Measurements from ENCODE around the gene GPHA2. TPM values are rescaled to one million over a fixed set of nuclear protein-coding genes. Genes with fewer than 3 reads are reported as not detected.
"Not testable (repeated sequence)": the region's sequence is repeated elsewhere in the genome, so short reads cannot be mapped to it uniquely, and the experiment has no call there.

GPHA2 gene
- polyA plus RNA-seq, result 1 to 10 TPM in 1 of 3 donors, not detected in 2; 3.6 TPM

- 36 to 75% (median 66%) methylated on average over 14 of the region's 14 CpGs for WGBS, 3 donors
Measured at GRCh38 chr11:64935359-64936081, at the start of gene GPHA2. TSS of gene GPHA2 (minus strand) at chr11:64935893. CDS start at chr11:64935460, 433 bp downstream.

GRCh38 chr11:64983339-64983738 lies 47.6 kb upstream of the GPHA2 start:
- H3K27ac ChIP-seq (ENCODE audit: low read depth, low read length), result not testable (repeated sequence)
- WGBS, 3 donors, result 70 to 90% (median 89%) methylated on average over 4 to 5 of the region's 5 CpGs

More at GRCh38 chr11:64935359-64936081, at the start of gene GPHA2:
- no peak within 1 kb of the TSS for H3K27ac ChIP-seq (ENCODE audit: low read depth, low read length)

- WGBS, 3 donors, result 63 to 74% (median 72%) methylated on average over 2 of the region's 2 CpGs
- no peak overlapping the region for H3K27ac ChIP-seq (ENCODE audit: low read depth, low read length)
Measured at GRCh38 chr11:64976651-64977050, 41.0 kb upstream of the GPHA2 start.

GRCh38 chr11:64974124-64974523 lies 38.4 kb upstream of the GPHA2 start:
- 74 to 84% (median 81%) methylated on average over 5 of the region's 5 CpGs for WGBS, 3 donors
- H3K27ac ChIP-seq (ENCODE audit: low read depth, low read length), result no peak overlapping the region

GRCh38 chr11:64971421-64972233 lies 35.9 kb upstream of the GPHA2 start, which contains the start of gene MAJIN:
TSS of gene MAJIN (minus strand) at chr11:64972108. CDS start at chr11:64959405, 12,703 bp downstream.
- WGBS, 3 donors, result 8 to 21% (median 12%) methylated on average over 55 to 69 of the region's 69 CpGs
- H3K27ac ChIP-seq (ENCODE audit: low read depth, low read length), result no peak within 1 kb of the TSS

GRCh38 chr11:64970731-64971151 lies 35.0 kb upstream of the GPHA2 start:
- WGBS, 3 donors, result 83 to 85% (median 85%) methylated on average over 8 of the region's 8 CpGs
- H3K27ac ChIP-seq (ENCODE audit: low read depth, low read length), result no peak overlapping the region

GRCh38 chr11:64969209-64969608 lies 33.5 kb upstream of the GPHA2 start:
- H3K27ac ChIP-seq (ENCODE audit: low read depth, low read length), result no peak overlapping the region
- WGBS, 3 donors, result 50 to 59% (median 54%) methylated on average over 5 of the region's 5 CpGs

GRCh38 chr11:64967375-64967774 lies 31.7 kb upstream of the GPHA2 start:
- no peak overlapping the region for H3K27ac ChIP-seq (ENCODE audit: low read depth, low read length)
- 88 to 94% (median 90%) methylated on average over 3 of the region's 3 CpGs for WGBS, 3 donors

- WGBS, 3 donors, result 80 to 81% (median 80%) methylated on average over 5 of the region's 5 CpGs
Measured at GRCh38 chr11:64963072-64963631, 27.5 kb upstream of the GPHA2 start.

GRCh38 chr11:64960719-64961118 lies 25.0 kb upstream of the GPHA2 start:
- WGBS, 3 donors, result 55 to 59% (median 56%) methylated on average over 4 of the region's 4 CpGs

More at GRCh38 chr11:64963072-64963631, 27.5 kb upstream of the GPHA2 start:
- no peak overlapping the region for H3K27ac ChIP-seq (ENCODE audit: low read depth, low read length)

GRCh38 chr11:64959498-64959897 lies 23.8 kb upstream of the GPHA2 start:
- 60 to 74% (median 61%) methylated on average over 3 of the region's 3 CpGs for WGBS, 3 donors
- no peak overlapping the region for H3K27ac ChIP-seq (ENCODE audit: low read depth, low read length)

More at GRCh38 chr11:64960719-64961118, 25.0 kb upstream of the GPHA2 start:
- H3K27ac ChIP-seq (ENCODE audit: low read depth, low read length), result no peak overlapping the region

- WGBS, 3 donors, result 45 to 58% (median 52%) methylated on average over 5 of the region's 5 CpGs
- no peak overlapping the region for H3K27ac ChIP-seq (ENCODE audit: low read depth, low read length)
Measured at GRCh38 chr11:64954201-64954600, 18.5 kb upstream of the GPHA2 start.

- 67 to 75% (median 73%) methylated on average over 4 of the region's 4 CpGs for WGBS, 3 donors
- no peak overlapping the region for H3K27ac ChIP-seq (ENCODE audit: low read depth, low read length)
Measured at GRCh38 chr11:64951529-64951928, 15.8 kb upstream of the GPHA2 start.

- H3K27ac ChIP-seq (ENCODE audit: low read depth, low read length), result no peak overlapping the region
- WGBS, 3 donors, result 56 to 59% (median 56%) methylated on average over 5 of the region's 5 CpGs
Measured at GRCh38 chr11:64947208-64947814, 11.6 kb upstream of the GPHA2 start.

- 65 to 92% (median 76%) methylated on average over 4 of the region's 4 CpGs for WGBS, 3 donors
Measured at GRCh38 chr11:64936539-64936938, 846 bp upstream of the GPHA2 start.

GRCh38 chr11:64934682-64935358 lies 873 bp downstream of the GPHA2 start:
- no peak overlapping the region for H3K27ac ChIP-seq (ENCODE audit: low read depth, low read length)
- 36 to 86% (median 77%) methylated on average over 26 to 27 of the region's 27 CpGs for WGBS, 3 donors

More at GRCh38 chr11:64936539-64936938, 846 bp upstream of the GPHA2 start:
- no peak overlapping the region for H3K27ac ChIP-seq (ENCODE audit: low read depth, low read length)

GRCh38 chr11:64933935-64934681 lies 1.6 kb downstream of the GPHA2 start:
- 70 to 89% (median 88%) methylated on average over 10 of the region's 10 CpGs for WGBS, 3 donors
- H3K27ac ChIP-seq (ENCODE audit: low read depth, low read length), result no peak overlapping the region

Data from adipose tissue (tissue), 3 donors.